GM03348 (cell line): ENCODE results near the gene TRIM65.
"Not testable (repeated sequence)": the region's sequence is repeated elsewhere in the genome, so short reads cannot be mapped to it uniquely, and the experiment has no call there.

Source experiments
- DNase-seq: peaks from one replicate; pipeline ENCODE4 v3.0.0; 2012; ENCODE audit warnings: low spot score

The TRIM65 gene

GRCh38 chr17:75851693-75851991, 45.1 kb downstream of the TRIM65 start:
- DNase-seq: not testable (repeated sequence)

GRCh38 chr17:75850928-75851692, 45.6 kb downstream of the TRIM65 start:
- DNase-seq: no peak

- DNase-seq: no peak
These were observed 47.0 kb downstream of the TRIM65 start for GRCh38 chr17:75849724-75850123.

GRCh38 chr17:75849279-75849646, 47.5 kb downstream of the TRIM65 start:
- DNase-seq: no peak

- DNase-seq: peak; percentile 54
These were observed 48.0 kb downstream of the TRIM65 start for GRCh38 chr17:75848523-75849278.

- DNase-seq: no peak
These were observed 48.9 kb downstream of the TRIM65 start for GRCh38 chr17:75847614-75848522.

- DNase-seq: no peak
These were observed 49.8 kb downstream of the TRIM65 start for GRCh38 chr17:75846692-75847613.

- DNase-seq: no peak
These were observed 50.6 kb downstream of the TRIM65 start for GRCh38 chr17:75845933-75846691.

GRCh38 chr17:75845058-75845711, 51.6 kb downstream of the TRIM65 start:
- peak; percentile 85 for DNase-seq

- no peak for DNase-seq
These were observed 52.2 kb downstream of the TRIM65 start for GRCh38 chr17:75844530-75845057.

- DNase-seq: no peak
These were observed 52.9 kb downstream of the TRIM65 start, which contains the start of gene UNC13D for GRCh38 chr17:75843577-75844529. UNC13D (minus strand) TSS chr17:75844404; CDS start chr17:75844337, 67 bp downstream.

- no peak for DNase-seq
These were observed 53.7 kb downstream of the TRIM65 start for GRCh38 chr17:75842963-75843576.

- no peak for DNase-seq
These were observed 54.3 kb downstream of the TRIM65 start for GRCh38 chr17:75842411-75842810.

GRCh38 chr17:75840799-75841164, 56.0 kb downstream of the TRIM65 start:
- no peak for DNase-seq

GRCh38 chr17:75839942-75840798, 56.6 kb downstream of the TRIM65 start:
- DNase-seq: no peak
